Fibroblast of mammary gland (primary cell): ENCODE measurements around the gene LRRC45.

ENCODE experiments used
- DNase-seq: peaks from one replicate; pipeline ENCODE4 v3.0.0-alpha.2; 2010; ENCODE audit warnings: low read depth
- H3K4me3 ChIP-seq: 2 replicates; pipeline ENCODE4 v1.5.1; 2011; ENCODE audit warnings: low read depth, mild to moderate bottlenecking, low read length, moderate library complexity; ENCODE audit not compliant: control insufficient read depth
- CTCF ChIP-seq: conservative IDR thresholded peaks from 2 replicates; pipeline ENCODE4 v1.5.1; 2011; ENCODE audit warnings: low read depth, low read length, inconsistent platforms; ENCODE audit not compliant: control insufficient read depth, insufficient read depth

LRRC45 gene

GRCh38 chr17:82061047-82061925 lies 38.2 kb downstream of the LRRC45 start:
- TF ChIP-seq CTCF, result no peak
- DNase-seq, result no peak
- no peak overlapping the region for H3K4me3 ChIP-seq

GRCh38 chr17:82062076-82062983 lies 39.2 kb downstream of the LRRC45 start:
- no peak for TF ChIP-seq CTCF
- H3K4me3 ChIP-seq, result no peak overlapping the region
- no peak for DNase-seq

- H3K4me3 ChIP-seq, result no peak overlapping the region
- DNase-seq, result no peak
- no peak for TF ChIP-seq CTCF
Observed at GRCh38 chr17:82062984-82063368, 39.9 kb downstream of the LRRC45 start.

GRCh38 chr17:82063424-82064415 lies 40.6 kb downstream of the LRRC45 start:
- no peak for DNase-seq
- no peak for TF ChIP-seq CTCF
- H3K4me3 ChIP-seq, result peak overlapping the region; percentile 70

GRCh38 chr17:82064433-82065192 lies 41.5 kb downstream of the LRRC45 start:
- H3K4me3 ChIP-seq, result peak overlapping the region; percentile 70
- no peak for TF ChIP-seq CTCF
- no peak for DNase-seq
